CD4-positive, alpha-beta T cell treated with Interleukin-12 subunit alpha and Interleukin-12 subunit beta, for 1 hour (primary cell): ENCODE results near the gene CYTH1.

Experiments
- DNase-seq: peaks from one replicate; pipeline ENCODE4 v3.0.0-alpha.2; 2020

CYTH1 gene

DNA sequence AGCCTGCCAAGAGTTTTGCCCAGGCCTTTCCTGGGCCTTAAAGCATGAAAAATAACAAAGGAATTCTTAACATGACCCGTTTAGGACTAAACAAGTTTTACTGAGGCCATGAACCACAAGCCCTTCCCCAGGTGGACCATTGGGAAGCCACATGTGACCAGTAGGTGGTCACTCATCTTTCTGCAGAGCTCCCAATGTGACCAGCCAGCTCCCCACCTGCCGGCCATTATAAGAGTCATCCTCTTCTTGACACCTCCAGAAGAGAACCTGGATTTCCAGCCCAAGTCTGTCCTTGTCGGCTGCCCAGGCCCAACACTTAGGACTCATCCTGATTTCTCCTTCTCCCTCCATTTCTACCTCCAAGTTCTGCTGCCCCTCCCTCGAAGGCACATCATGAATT lies 113.2 kb downstream of the CYTH1 start:
- no peak for DNase-seq

DNA sequence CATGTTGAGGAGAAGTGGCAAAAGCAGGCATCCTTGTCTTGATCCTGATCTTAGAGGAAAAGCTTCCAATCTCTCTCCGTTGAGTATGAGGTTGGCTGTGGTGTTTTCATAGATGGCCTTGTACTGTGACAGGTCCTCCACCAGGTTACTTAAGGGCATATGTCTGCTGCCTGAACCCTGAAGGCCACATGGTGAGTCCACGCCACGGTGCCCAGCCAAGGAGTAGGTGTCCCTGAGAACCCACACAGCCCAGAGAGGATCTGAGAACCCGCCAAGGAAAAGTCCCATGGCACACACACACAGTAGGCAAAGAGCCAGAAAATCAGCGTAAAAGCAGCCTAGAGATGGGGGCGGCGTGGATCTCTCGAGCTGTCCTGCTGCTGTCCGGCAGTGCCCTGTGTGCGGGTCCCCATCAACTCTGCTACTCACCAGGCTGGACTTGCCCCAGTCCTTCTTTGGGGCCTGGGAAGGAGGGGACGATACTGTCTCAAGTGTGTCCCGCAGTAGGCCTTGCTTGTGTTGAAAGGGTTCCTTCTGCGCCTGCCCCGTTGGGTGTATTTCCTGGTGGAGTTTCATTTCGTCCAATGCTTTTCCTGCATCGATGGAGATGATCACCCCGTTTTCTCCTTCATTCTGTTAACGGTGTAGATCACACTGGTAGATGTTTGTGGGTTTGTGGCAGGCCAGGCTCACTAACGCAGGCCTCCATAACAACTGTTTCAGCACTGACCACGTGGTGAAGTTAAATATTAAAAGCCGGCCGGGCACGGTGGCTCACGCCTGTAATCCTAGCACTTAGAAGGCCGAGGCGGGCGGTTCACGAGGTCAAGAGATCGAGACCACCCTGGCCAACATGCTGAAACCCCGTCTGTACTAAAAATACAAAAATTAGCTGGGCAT lies 114.1 kb downstream of the CYTH1 start:
- no peak for DNase-seq

DNA sequence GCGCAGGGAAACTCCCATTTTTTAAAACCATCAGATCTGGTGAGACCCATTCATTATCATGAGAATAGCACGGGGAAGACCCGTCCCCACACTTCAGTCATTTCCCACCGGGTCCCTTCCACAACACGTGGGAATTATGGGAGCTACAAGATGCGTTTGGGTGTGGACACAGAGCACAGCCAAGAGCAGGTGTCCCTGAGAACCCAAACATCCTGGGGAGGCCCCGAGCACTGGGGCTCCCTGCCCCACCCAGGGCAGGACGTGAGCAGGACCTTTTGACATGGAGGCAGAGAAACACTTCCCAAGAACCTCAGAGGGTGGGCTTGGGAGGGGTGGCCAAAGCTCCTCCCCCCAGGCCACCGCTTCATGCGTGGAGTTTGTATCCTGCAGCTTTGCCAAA lies 115.0 kb downstream of the CYTH1 start:
- no peak for DNase-seq

- peak; percentile 63 for DNase-seq
Observed at GRCh38 chr17:78665952-78666920, 115.8 kb downstream of the CYTH1 start.

- DNase-seq = no peak
Observed at GRCh38 chr17:78665387-78665951, 116.6 kb downstream of the CYTH1 start.

DNA sequence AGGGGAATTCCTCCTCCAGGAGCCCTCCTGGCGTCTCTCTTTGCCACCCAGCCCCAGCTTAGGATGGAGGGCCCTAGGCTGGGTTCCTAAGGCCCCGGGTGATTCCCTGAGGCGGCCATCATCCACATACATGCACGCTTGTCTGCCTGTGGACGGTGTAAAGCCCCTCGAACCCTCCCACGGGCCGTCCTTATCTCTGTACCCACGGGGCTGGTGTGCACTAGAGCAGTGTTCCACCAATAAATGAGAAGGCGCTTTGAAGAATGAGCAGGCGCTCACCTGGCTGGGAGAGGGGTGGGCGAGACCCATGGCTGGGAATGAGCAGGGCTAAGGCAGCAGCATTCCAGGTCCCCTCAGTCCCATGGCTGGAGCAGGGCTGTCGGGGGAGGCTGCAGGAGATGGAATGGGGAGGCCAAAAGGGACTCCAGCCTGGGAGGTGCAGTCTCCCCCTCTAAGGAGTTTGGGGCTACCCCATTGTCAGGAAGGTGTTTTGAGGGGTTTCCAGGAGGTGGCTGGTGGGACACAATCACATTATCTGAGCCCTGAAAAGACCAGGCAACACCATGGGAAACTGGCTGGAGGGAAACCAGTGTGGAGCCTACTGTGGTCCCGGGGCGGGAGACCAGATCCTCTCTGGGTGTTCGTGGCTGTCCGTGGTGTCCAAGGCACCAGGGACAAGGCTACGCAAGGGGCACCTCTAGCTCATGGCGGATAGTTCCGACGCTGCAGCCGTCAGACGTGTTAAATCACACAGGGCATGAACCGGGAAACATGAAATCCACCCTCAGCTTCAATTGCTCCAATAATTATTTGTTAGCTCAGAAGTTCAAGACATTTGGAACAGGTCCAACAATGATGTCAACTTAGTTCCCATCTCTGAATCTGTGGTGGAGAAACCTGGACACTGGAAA lies 117.3 kb downstream of the CYTH1 start:
- DNase-seq = no peak

DNA sequence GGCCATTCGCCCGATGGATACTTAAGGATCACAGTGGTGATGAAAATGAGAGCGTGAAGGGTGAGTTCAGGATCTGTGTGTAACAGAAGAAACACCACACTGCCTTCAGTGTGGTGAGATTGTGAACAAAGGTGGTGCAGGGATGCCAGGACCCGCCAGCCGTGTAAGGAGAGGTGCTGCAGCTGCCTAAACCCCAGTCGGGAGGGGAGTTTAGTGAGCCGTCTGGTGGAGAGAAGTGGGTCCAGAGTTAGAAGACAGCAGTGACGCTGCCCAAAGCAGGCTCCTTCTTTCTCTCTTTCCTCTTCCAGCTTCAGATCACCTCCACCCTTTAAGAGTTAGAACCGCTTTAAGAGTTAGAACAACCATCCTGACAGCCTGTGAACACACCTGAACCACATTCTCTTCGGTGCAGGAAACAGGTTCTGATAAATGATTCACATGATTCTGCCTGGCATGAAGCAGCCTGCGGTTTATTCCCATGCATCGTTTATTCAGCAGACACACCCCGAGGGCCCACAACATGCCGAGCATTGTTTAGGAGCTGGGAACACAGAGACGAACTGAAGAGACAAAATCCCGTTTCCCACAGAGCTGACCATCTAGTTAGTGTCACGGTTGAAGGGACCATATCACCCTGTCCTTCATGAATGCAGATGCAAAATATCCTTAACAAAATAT lies 120.8 kb downstream of the CYTH1 start:
- DNase-seq = no peak

DNA sequence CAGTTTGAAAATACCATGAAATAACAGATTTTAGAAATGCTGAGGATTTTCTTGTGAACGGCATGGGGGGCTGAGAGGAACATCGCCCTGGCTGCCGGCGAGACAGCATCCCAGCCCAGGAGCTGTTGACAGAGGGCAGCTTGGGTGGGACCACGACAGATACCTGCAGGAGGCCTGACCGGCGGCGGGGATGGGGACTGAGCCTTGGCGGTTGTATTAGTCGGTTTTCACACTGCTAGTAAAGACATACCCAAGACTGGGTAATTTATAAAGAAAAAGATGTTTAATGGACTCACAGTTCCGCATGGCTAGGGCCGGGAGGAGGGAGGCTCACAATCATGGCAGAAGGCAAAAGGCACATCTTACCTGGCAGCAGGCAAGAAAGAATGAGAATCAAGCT lies 122.5 kb downstream of the CYTH1 start:
- no peak for DNase-seq

DNA sequence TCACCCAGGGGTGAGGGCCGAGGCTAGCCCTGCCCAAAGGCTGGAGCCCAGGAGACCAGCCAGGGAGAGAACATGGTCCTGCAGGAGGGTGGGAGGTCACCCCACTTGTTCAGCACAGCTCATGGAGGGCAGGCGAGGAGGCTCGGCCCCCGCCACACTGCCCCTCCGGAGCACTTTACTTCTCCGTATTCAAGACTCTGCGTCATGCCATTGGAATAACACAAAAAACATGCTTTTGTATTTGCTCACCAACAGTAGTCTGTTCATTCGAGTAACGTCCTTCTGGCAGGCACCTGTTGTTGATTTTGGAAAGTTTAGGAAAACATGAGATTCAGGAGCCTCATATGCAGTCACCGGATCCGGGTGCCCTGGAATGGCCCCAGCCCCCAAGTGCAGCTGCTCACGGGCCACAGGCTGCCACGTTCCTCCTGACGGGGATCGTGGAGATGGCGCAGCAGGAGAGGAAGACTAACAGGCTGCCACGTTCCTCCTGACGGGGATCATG lies 123.7 kb downstream of the CYTH1 start:
- no peak for DNase-seq

DNA sequence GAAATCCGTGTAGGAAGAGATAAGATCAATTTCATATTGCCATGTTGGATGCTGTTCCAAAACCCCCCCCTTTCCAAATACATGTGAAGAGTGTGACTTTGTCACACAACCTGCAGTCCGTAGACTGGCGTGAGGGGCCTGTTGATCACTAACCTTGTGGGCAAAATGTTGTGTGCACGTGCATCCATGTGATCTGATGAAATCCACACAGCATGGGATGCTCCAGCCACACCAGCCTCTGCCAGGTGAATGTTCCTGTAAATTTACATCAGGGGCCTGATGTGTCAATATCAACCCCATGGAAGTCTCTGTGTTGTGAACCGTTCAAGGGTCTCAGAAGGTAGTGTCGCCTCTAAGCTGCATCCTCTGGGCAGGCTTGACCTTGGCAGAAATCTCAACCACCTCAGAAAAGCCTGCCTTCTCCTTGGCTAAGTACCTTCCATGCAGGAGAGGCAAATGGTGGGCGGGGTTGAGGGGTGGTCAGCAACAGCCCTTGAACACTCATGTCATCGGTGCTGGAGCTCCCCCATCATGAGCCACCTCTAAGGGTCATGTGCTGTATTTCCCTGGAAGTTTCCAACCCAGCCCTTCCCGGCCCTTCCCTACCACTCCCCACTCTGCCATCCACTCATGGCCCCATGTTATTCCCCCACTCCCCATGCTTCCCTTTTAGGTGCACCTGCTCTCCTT lies 126.7 kb downstream of the CYTH1 start:
- no peak for DNase-seq

GRCh38 chr17:78654325-78654724 lies 127.7 kb downstream of the CYTH1 start:
- DNase-seq = no peak

GRCh38 chr17:78653382-78653781 lies 128.7 kb downstream of the CYTH1 start:
- DNase-seq = no peak

GRCh38 chr17:78652913-78653312 lies 129.2 kb downstream of the CYTH1 start:
- no peak for DNase-seq

DNA sequence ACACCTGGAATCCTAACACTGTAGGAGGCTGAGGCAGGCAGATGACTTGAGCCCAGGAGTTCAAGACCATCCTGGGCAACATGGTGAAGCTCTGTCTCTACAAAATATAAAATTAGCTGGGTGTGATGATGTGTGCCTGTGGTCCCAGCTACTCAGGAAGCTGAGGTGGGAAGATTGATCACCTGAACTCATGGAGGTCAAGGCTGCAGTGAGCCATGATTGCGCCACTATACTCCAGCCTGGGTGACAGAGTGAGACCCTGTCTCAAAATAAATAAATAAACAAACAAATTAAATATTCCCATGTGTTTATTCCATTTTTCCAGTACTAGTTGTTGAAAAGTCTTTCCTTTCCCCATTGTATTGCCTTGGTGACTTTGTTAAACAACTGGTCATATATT lies 130.0 kb downstream of the CYTH1 start:
- no peak for DNase-seq

GRCh38 chr17:78651554-78651953 lies 130.5 kb downstream of the CYTH1 start:
- DNase-seq = no peak

DNA sequence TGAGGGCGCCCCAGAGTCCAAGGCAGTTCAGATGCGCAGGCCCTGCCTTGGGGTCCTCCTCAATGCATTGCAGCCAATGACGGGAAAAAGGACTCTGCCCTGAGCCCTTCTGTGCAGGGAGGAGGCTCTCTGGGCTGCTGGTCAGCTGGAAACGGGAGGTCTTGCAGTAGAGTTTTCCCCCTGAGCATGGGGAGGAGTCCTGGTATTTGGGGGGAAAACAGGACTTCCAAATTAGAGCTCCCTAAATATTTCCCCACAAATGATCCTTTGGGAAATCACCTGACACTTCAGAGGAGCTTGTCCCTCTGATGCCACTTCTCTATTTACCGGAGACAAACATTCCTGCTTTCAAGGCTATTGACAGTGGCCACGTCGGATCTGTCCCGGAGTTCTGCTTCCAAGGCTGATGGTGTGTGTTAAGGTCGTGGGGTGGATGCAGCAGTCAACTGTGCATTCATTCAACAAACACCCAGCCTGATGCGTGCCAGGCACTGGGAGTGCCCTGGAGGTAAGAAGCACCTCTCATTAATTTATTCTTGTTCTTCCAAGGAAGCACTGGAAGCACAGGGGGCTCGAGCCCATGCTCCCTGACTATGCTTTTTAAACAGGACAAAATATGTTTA lies 131.9 kb downstream of the CYTH1 start:
- no peak for DNase-seq

GRCh38 chr17:78648293-78648692 lies 133.8 kb downstream of the CYTH1 start:
- no peak for DNase-seq

DNA sequence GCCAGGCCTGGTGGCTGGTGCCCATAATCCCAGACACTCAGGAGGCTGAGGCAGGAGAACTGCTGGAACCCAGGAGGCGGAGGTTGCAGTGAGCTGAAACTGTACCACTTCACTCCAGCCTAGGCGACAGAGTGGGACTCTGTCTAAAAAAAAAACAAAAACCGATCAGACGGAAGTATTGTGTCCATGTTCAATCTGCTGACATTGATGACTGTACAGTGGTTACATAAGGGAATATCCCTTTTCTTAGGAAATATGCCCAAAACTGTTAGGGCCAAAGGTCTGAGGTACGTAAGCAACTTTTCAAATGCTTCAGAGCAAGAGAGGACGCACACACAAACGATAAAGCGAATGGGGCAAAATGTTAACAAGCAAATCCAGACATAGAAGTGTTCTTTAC lies 135.0 kb downstream of the CYTH1 start:
- no peak for DNase-seq

DNA sequence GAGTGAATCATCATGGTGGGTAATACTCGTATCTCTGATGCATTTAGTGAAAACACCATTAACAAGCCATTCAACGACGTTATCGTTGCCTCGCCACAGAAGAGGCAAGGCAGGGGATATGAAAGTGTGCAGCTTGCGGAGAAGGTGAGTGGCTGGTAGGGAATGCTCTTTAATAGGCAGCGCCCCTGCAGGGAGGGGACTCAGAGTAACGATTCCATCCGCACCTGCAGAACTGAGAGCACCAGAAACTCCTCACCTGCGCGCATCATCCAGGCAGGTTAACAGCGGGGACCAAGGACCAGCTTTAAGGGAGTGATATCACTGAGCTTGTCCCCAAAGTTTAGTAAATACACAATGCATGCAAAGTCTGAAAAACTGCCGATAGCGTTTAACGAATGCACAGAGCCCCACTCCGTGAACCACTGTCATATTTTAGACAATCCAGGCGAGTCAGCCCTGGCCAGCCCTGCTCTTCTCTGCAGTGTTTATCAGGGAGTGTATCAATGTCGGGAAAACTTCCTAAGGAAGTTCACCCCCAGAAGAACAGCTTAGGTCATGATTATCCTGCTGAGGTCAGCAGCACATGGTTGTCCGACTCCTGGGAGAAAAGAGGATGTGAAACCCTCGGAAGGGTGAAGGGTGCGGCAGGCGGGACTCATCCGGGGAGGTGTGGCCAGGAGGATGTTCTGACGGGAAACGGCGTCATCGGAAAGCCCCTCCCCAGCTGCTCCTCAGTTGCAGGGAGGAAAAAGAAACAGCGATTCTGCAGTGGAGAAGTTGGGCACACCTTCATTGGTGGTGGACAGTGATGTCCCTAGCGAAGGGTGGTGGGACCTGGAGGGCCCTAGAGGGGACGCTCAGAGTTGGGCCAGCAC lies 136.4 kb downstream of the CYTH1 start:
- peak; percentile 72 for DNase-seq
